Heart right ventricle (tissue), 16 donors: ENCODE measurements around the gene UNKL. TPM values are rescaled to one million over a fixed set of nuclear protein-coding genes. Genes with fewer than 3 reads are reported as not detected.

Experiments used
- ATAC-seq, 8 donors: fragments of 200-7000 bp; cut with Tn5 transposase; one replicate each; pipeline ENCODE4 v1.9.1; 2020; ENCODE audit warnings: mild to moderate bottlenecking in 8 of 8, moderate library complexity in 8 of 8, moderate number of reproducible peaks in 1 of 8
- DNase-seq, 2 donors: peaks; one replicate each; pipeline ENCODE4 v3.0.0-alpha.2; 2020
- H3K27ac ChIP-seq, 10 donors: fragments of 200-600 bp; sonication (generic) in 2 of 10; one replicate each; pipeline versions ENCODE4 v1.5.0 to v1.8.0; 2020 to 2022; ENCODE audit warnings: mild to moderate bottlenecking in 3 of 10
- H3K27me3 ChIP-seq, 7 donors: fragments of 200-600 bp; one replicate each; pipeline ENCODE4 v1.8.0; 2021 to 2022; ENCODE audit warnings: mild to moderate bottlenecking in 2 of 7
- H3K36me3 ChIP-seq, 9 donors: fragments of 200-600 bp; sonication (generic) in 1 of 9; one replicate each; pipeline versions ENCODE4 v1.5.0 to v1.8.0; 2020 to 2022; ENCODE audit warnings: mild to moderate bottlenecking in 2 of 9
- H3K4me1 ChIP-seq, 9 donors: fragments of 200-600 bp; sonication (generic) in 1 of 9; one replicate each; pipeline versions ENCODE4 v1.5.0 to v1.8.0; 2020 to 2022; ENCODE audit warnings: mild to moderate bottlenecking in 4 of 9
- H3K4me3 ChIP-seq, 10 donors: fragments of 200-600 bp; sonication (generic) in 2 of 10; one replicate each; pipeline versions ENCODE4 v1.5.0 to v1.8.0; 2020 to 2022; ENCODE audit warnings: mild to moderate bottlenecking in 7 of 10, moderate library complexity in 2 of 10
- H3K9me3 ChIP-seq, 11 donors: fragments of 200-600 bp in 10 of 11; sonication (generic) in 2 of 11; one replicate each; pipeline versions ENCODE4 v1.5.0 to v1.8.0; 2013 to 2022; ENCODE audit warnings: mild to moderate bottlenecking in 2 of 11, control low read depth in 1 of 11, moderate library complexity in 1 of 11
- CTCF ChIP-seq, 9 donors: fragments of 200-600 bp; sonication (generic) in 2 of 9; IDR thresholded peaks; one replicate each; pipeline versions ENCODE4 v1.5.0 to v1.8.0; 2021 to 2022; ENCODE audit warnings: antibody characterized with exemption in 9 of 9, mild to moderate bottlenecking in 5 of 9, moderate library complexity in 1 of 9
- WGBS, 2 donors: extraction: QIAGEN DNeasy Blood & Tissue Kit; methylation state at CpG; one replicate each; pipeline ENCODE4 v1.1.7; 2013; ENCODE audit warnings: inconsistent platforms in 1 of 2; 5-methylcytosine and 5-hydroxymethylcytosine counted together
- intact Hi-C, 10 donors: fragments of 100-400 bp; cut with DNase I; formaldehyde crosslinking; loops; one replicate each; pipeline versions ENCODE4 v1.11.1 to v1.14.2; 2022
- polyA plus RNA-seq, 2 donors: library from polyadenylated mRNA; stranded (reverse); fragments of 200-250 nt; gene quantifications; one replicate each; pipeline ENCODE4 v1.2.3, GENCODE V29; 2013
- total RNA-seq, 10 donors: library from RNA; stranded (reverse); fragmentation: NEBNext Ultra II Directional in 3 of 10; extraction: Animal tissue kit (Norgen Biotek cat#: 25700) in 3 of 10; gene quantifications; one replicate each; pipeline versions ENCODE4 v1.2.1 to v1.2.4, GENCODE V29; 2021 to 2023
- donor health status: Arrhythmogenic right ventricular cardiomyopathy.
- donor health status: ischemic (EF 13 %, LVEDD 7.1; RV severe dilation, severe dysfunction).
- donor health status: healthy with polysubstance abuse.
- donor health status: DM: no; HTN: yes; CAD: no.
- donor health status: DM: no; HTN: no; CAD: no.
- donor health status: ischemic (EF 25% LVEDD 6.9; RV normal size, moderate dysfunction).
- donor health status: ischemic (EF 25% LVEDD 5.7; RV mildly dilated, moderate dysfunction).
- donor health status: healthy.
- donor health status: DM: yes; HTN: yes; CAD: no.
- donor health status: Ischemic cardiomyopathy.
- donor health status: ischemic (EF 35%, LVEDD 5.7; RV mildly dilated, moderate dysfunction).
- donor health status: nonischemic (EF 11% LVEDD 7.7; RV severe dilation, severe dysfunction).
- donor health status: DM: yes; HTN: yes; CAD: no.
- donor health status: PGD.
- donor health status: ischemic (EF 29% LVEDD 5.4; RV normal size, mild dysfunction).
- donor health status: nonischemic (EF 23%, LVEDD 6.1; RV moderate dilation, normal function).

Gene UNKL
- total and polyA plus RNA-seq, 12 donors, result 3.3 to 20.4 (median 11.4) TPM

DNA sequence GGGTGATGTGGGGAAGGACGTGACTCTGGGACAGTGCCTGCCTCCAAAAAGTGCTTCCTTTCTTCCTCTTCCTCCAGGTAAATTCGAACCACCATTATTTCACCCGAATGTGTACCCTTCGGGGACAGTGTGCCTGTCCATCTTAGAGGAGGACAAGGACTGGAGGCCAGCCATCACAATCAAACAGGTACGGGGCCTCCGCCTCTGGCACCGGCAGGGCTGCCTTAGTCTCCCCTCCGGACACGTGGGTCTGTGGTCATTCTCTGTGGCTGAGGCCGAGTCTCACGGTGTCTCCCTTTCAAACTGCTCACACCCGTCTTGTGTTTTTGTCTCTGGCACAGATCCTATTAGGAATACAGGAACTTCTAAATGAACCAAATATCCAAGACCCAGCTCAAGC is 94.4 kb downstream of the UNKL start:
- H3K4me1 ChIP-seq, result no peaks in the 10 kb centered on the region
- no peak for DNase-seq
- WGBS, 2 donors, result 84 to 95% methylated on average over 11 to 12 of the region's 12 CpGs
- H3K36me3 ChIP-seq, result peaks cover 5 to 100% (median 76%) of the 10 kb centered on the region in 9 donors
- no peak overlapping the region for H3K27ac ChIP-seq
- H3K27me3 ChIP-seq, result no peaks in the 10 kb centered on the region
- no peak for TF ChIP-seq CTCF (IDR thresholded peaks at IDR 0.05)
- H3K9me3 ChIP-seq, result no peaks in the 10 kb centered on the region
- no peak for ATAC-seq
- intact Hi-C loops, result no loop called here
- no peak overlapping the region for H3K4me3 ChIP-seq

DNA sequence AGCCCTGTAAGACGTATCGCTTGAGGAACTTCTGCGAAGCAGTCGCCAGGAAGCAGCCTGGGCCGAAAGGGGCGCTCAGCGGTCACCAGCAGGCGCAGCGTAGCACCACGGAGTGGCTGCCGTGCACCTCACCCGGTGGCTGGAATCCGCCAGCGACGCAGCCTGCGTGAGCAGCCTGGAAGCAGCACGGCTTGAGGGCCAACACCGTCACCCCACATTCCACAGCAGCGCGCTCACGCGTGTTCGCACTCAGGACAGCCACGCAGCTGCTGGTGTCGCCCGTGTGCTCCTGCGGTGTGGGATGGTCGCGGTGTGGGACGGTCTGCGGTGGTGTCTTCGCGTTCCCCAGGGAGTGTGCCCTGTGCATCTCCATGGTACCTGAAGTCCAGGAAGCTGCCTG is 95.5 kb downstream of the UNKL start:
- Histone ChIP-seq H3K4me3 (no peak overlapping the region), H3K27me3 (no peaks in the 10 kb centered on the region), H3K27ac (no peak overlapping the region), H3K9me3 (no peaks in the 10 kb centered on the region), H3K36me3 (peaks cover 5 to 100% (median 77%) of the 10 kb centered on the region in 9 donors), H3K4me1 (peaks cover 0 to 5% (median 0%) of the 10 kb centered on the region in 9 donors)
- no peak for ATAC-seq
- DNase-seq, result no peak
- intact Hi-C loops, result loop anchor here in 1 of 10 donors (10.0 kb wide), 1 partner anchor 86 kb away; no protein-coding TSS in a partner anchor
- 90 to 94% methylated on average over 33 of the region's 33 CpGs for whole genome bisulfite sequencing, 2 donors
- TF ChIP-seq CTCF (IDR thresholded peaks at IDR 0.05), result no peak

DNA sequence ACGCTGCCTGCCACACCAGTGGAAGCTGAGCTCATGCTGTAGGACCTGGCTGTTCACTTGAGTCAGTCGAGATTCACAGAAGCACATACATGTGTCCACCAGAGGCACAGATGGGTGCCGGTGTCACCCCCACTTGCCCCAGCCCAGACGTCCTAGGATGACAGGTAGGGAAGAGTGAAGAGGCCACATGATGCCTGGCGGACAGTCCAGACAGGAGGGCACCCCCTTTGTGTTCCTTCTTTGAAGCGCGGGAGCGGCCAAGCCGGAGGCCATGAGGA is 96.3 kb downstream of the UNKL start:
- Histone ChIP-seq H3K27me3 (no peaks in the 10 kb centered on the region), H3K4me3 (no peak overlapping the region), H3K27ac (no peak overlapping the region), H3K9me3 (no peaks in the 10 kb centered on the region), H3K36me3 (peaks cover 5 to 99% (median 71%) of the 10 kb centered on the region in 9 donors), H3K4me1 (peaks cover 0 to 14% (median 5%) of the 10 kb centered on the region in 9 donors)
- ATAC-seq (no peak), DNase-seq (no peak)
- no peak for TF ChIP-seq CTCF (IDR thresholded peaks at IDR 0.05)
- 79 to 80% methylated on average over 9 of the region's 9 CpGs for WGBS, 2 donors
- intact Hi-C loops, result loop anchor here in 1 of 10 donors (10.0 kb wide), 1 partner anchor 87 kb away; no protein-coding TSS in a partner anchor

DNA sequence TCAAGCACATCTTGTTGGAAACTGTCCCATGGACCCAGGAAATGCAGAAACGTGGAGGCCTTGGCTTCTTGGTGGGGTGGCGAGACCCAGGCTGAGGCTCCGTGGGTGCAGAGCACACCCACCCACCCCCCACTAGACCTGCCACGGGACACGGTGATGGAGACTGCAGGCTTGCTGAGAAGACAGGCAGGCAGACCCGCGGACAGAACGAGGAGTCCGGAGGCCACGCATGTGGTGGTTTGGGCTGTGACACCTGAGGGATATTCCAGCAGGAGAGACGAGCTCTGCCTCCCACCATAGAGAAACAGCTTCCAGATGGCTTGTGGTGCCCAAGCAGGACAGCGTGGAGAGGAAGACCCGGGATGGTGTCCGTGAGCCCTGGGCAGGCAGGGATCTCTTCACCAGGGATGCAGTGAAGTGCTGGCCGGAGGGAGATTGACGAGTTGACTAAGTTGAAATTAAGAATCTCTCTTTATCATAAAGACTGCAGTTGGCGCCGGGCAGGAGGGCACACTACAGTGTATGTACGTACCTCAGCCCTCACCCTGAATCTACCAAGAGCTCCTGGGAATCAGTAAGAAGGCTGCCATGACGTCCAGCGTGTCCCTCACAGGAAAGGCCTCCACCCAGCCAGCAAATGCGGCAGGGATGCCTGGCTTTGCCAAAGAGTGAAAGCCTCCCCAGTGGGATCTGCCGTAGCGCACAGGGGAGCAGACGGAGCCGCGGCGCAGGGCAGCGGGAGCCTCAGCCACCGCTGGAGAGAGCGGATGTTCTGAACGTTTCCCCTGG is 96.8 kb downstream of the UNKL start:
- DNase-seq, result no peak
- no peak overlapping the region for H3K4me3 ChIP-seq
- no peak overlapping the region for H3K27ac ChIP-seq
- no peaks in the 10 kb centered on the region for H3K9me3 ChIP-seq
- intact Hi-C loops, result loop anchor here in 1 of 10 donors (10.0 kb wide), 1 partner anchor 87 kb away; no protein-coding TSS in a partner anchor
- 88 to 89% methylated on average over 32 of the region's 32 CpGs for WGBS, 2 donors
- no peak for TF ChIP-seq CTCF (IDR thresholded peaks at IDR 0.05)
- no peak for ATAC-seq
- H3K27me3 ChIP-seq, result no peaks in the 10 kb centered on the region
- H3K36me3 ChIP-seq, result peaks cover 5 to 100% (median 71%) of the 10 kb centered on the region in 9 donors
- H3K4me1 ChIP-seq, result peaks cover 4 to 19% (median 9%) of the 10 kb centered on the region in 9 donors
